Activated B cell treated with CpG ODN at 0.5 μM for 24 hours (primary cell): Measurements from ENCODE around the gene NOL9. TPM values are rescaled to one million over a fixed set of nuclear protein-coding genes. Genes with fewer than 3 reads are reported as not detected.

Source experiments
- ATAC-seq: fragments of 200-7000 bp; cut with Tn5 transposase; one replicate; pipeline ENCODE4 v1.10.0; 2021; ENCODE audit warnings: low read depth, mild to moderate bottlenecking, moderate library complexity
- CTCF ChIA-PET: fragments of 350-600 bp; sonication (Branson Sonifier 250); formaldehyde crosslinking; loops from one replicate; lab custom pipeline; 2021; ENCODE audit warnings: antibody characterized with exemption; lab: Charles Lee
- POLR2A ChIA-PET: fragments of 350-600 bp; sonication (Branson Sonifier 250); formaldehyde crosslinking; loops from one replicate; lab custom pipeline; 2021; ENCODE audit warnings: antibody characterized with exemption; lab: Charles Lee
- DNase-seq: peaks from one replicate; pipeline ENCODE4 v3.0.0; 2022
- H3K27ac Mint-ChIP-seq: one replicate; pipeline ENCODE4 v1.8.0; 2020; ENCODE audit warnings: mixed read lengths
- H3K27me3 Mint-ChIP-seq: one replicate; pipeline ENCODE4 v1.8.0; 2021; ENCODE audit warnings: mixed read lengths
- H3K36me3 Mint-ChIP-seq: one replicate; pipeline ENCODE4 v1.8.0; 2021; ENCODE audit warnings: low read depth, mixed read lengths
- H3K4me1 Mint-ChIP-seq: one replicate; pipeline ENCODE4 v1.8.0; 2021; ENCODE audit warnings: mixed read lengths
- H3K4me3 Mint-ChIP-seq: one replicate; pipeline ENCODE4 v1.8.0; 2020; ENCODE audit warnings: mild to moderate bottlenecking, mixed read lengths
- H3K9me3 Mint-ChIP-seq: one replicate; pipeline ENCODE4 v1.8.0; 2020; ENCODE audit warnings: mixed read lengths
- intact Hi-C: fragments of 100-400 bp; cut with micrococcal nuclease; formaldehyde crosslinking; loops from one replicate; pipeline ENCODE4 v1.15.1; 2024
- total RNA-seq: library from RNA; stranded (reverse); gene quantifications from 2 replicates; pipeline ENCODE4 v1.2.3, GENCODE V29; 2022
- TF ChIP-seq, protein P1 (sequence below): fragments of 200-600 bp; IDR thresholded peaks from one replicate; pipeline ENCODE4 v1.8.0; 2022; ENCODE audit warnings: antibody characterized with exemption, mild to moderate bottlenecking

Gene NOL9
- total RNA-seq, 1 donor from 2014 or later = 58.6 TPM

DNA sequence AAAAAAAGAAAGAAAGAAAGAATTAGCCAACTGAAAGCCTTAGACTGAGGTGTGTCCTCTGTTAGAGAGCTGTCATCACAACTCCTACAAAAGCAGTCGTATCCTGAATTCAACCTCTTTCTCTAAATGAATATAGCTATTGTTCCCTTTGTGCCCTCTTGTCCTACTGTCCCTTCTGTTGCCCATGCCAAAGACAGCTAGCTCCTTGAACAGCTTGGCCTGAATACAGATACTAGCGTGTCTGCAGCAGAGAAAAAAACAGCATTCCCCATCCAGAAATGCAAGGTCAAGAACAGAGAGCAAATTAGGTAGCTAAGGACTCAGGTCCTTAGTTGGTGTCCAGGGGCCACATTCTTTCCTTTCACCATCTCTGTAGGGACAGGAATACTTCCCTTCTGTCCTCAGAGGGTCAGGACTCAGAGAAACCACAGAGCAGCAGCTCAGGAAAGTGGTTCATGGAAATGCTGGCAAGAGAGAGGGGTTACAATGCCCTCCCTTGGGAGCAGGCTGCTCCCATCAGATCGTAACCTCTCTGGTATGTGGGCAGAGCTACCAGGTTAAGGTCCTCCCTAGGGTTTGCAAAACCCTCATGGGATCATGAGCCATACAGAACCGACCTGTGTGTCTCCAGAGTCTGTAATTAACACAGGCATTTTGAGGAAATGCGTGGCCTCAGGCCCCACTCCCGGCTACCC, 23.7 kb upstream of the NOL9 start:
- intact Hi-C loops = no loop called here
- H3K27ac Mint-ChIP-seq = no peak overlapping the region
- H3K4me3 Mint-ChIP-seq = no peak overlapping the region
- H3K27me3 Mint-ChIP-seq = no peaks in the 10 kb centered on the region
- peaks cover 35% of the 10 kb centered on the region for H3K4me1 Mint-ChIP-seq
- ATAC-seq (no peak), DNase-seq (no peak)
- peaks cover 8% of the 10 kb centered on the region for H3K36me3 Mint-ChIP-seq
- H3K9me3 Mint-ChIP-seq = no peaks in the 10 kb centered on the region
- ChIA-PET CTCF (no interaction called here), POLR2A (interaction anchor here (1.2 to 1.3 kb wide), 2 partner anchors 23 to 25 kb away, joined by 6 read pairs; partner anchors contain the start of genes KLHL21 and NOL9)
- TF ChIP-seq, protein P1, sequence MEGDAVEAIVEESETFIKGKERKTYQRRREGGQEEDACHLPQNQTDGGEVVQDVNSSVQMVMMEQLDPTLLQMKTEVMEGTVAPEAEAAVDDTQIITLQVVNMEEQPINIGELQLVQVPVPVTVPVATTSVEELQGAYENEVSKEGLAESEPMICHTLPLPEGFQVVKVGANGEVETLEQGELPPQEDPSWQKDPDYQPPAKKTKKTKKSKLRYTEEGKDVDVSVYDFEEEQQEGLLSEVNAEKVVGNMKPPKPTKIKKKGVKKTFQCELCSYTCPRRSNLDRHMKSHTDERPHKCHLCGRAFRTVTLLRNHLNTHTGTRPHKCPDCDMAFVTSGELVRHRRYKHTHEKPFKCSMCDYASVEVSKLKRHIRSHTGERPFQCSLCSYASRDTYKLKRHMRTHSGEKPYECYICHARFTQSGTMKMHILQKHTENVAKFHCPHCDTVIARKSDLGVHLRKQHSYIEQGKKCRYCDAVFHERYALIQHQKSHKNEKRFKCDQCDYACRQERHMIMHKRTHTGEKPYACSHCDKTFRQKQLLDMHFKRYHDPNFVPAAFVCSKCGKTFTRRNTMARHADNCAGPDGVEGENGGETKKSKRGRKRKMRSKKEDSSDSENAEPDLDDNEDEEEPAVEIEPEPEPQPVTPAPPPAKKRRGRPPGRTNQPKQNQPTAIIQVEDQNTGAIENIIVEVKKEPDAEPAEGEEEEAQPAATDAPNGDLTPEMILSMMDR = no peak

DNA sequence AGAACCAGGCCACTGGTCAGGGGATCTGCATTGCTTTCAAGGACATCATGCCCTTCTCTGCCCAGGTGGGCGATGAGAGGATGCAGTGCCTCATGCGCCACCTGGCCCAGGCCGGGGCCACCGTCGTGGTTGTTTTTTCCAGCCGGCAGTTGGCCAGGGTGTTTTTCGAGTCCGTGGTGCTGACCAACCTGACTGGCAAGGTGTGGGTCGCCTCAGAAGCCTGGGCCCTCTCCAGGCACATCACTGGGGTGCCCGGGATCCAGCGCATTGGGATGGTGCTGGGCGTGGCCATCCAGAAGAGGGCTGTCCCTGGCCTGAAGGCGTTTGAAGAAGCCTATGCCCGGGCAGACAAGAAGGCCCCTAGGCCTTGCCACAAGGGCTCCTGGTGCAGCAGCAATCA, 20.5 kb upstream of the NOL9 start:
- TF ChIP-seq, protein P1 = no peak
- no peaks in the 10 kb centered on the region for H3K27me3 Mint-ChIP-seq
- no peak overlapping the region for H3K27ac Mint-ChIP-seq
- ChIA-PET CTCF (no interaction called here), POLR2A (no interaction called here)
- H3K4me1 Mint-ChIP-seq = peaks cover 9% of the 10 kb centered on the region
- DNase-seq (no peak), ATAC-seq (no peak)
- H3K4me3 Mint-ChIP-seq = no peak overlapping the region
- H3K36me3 Mint-ChIP-seq = no peaks in the 10 kb centered on the region
- H3K9me3 Mint-ChIP-seq = no peaks in the 10 kb centered on the region
- intact Hi-C loops = no loop called here

DNA sequence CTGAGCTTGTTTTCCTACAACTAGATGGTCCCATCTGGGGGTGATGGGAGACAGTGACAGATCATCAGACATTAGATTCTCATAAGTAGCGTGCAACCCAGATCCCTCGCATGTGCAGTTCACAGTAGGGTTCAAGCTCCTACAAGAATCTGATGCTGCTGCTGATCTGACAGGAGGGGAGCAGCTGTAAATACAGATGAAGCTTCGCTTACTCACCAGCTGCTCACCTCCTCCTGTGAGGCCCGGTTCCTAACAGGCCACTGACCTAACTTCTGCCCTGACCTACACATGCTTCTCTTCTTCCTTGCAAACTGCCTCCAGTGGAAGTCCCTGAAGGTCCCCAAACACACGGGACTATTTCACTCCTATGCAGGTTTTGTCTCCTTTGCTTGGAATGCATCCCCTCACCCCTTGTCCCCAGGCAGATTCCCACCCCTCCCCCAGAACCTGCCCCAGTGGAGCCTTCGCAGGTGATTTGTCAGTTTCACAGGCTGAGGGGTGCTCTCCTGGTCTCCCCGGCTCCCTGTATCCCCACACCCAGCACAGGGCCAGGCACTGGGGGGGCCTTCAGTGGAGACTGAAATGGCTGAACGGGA, 19.8 kb upstream of the NOL9 start:
- Mint-ChIP-seq H3K4me3 (no peak overlapping the region), H3K4me1 (peaks cover 2% of the 10 kb centered on the region), H3K9me3 (no peaks in the 10 kb centered on the region), H3K27ac (no peak overlapping the region), H3K36me3 (no peaks in the 10 kb centered on the region), H3K27me3 (peaks cover 4% of the 10 kb centered on the region)
- intact Hi-C loops = no loop called here
- ATAC-seq = no peak
- DNase-seq = no peak
- TF ChIP-seq, protein P1 = no peak
- POLR2A ChIA-PET = no interaction called here
- CTCF ChIA-PET = no interaction called here

DNA sequence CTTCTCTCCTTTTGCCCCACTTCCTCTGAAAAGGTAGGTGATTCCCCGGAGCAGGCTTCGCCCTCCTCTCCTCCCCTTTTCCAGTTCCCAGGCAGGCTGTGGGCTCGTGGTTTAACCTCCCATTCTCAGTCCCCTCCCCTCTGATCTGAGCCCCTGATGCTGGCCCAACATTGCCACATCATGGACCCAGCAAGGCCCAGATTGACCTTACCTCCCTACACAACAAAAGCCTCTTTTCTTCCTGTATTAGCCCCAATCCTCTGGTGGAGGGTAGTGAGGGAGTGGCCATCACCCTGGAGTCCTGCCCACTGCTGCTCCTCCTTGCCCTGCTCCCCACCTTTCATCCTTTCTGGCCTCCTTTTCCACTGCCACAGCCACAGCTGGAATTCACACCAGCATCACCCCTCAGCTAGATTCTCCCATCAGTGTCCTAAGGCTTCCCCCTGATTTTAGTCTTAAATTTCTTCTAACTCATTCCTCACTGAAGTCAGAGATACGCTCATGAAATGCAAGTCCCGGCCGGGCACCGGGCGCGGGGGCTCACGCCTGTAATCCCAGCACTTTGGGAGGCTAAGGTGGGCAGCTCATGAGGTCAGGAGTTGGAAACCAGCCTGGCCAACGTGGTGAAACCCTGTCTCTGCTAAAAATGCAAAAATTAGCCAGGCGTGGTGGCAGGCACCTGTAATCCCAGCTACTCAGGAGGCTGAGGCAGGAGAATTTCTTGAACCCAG, 18.5 kb upstream of the NOL9 start:
- DNase-seq (no peak), ATAC-seq (no peak)
- Mint-ChIP-seq H3K9me3 (no peaks in the 10 kb centered on the region), H3K4me1 (no peaks in the 10 kb centered on the region), H3K27ac (no peak overlapping the region), H3K27me3 (peaks cover 9% of the 10 kb centered on the region), H3K4me3 (no peak overlapping the region), H3K36me3 (no peaks in the 10 kb centered on the region)
- POLR2A ChIA-PET = no interaction called here
- TF ChIP-seq, protein P1 = no peak
- CTCF ChIA-PET = no interaction called here
- intact Hi-C loops = no loop called here

DNA sequence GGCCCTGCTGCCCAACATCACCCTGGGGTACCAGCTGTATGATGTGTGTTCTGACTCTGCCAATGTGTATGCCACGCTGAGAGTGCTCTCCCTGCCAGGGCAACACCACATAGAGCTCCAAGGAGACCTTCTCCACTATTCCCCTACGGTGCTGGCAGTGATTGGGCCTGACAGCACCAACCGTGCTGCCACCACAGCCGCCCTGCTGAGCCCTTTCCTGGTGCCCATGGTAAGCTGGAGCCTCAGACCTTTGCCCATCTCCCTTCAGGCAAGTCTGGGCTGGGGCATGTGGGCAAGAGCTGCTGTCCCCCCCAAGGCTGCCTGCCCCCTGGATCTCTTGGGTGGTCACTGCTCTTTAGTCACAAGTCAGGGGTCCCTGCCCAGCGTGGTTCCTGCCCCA, 16.7 kb upstream of the NOL9 start:
- Mint-ChIP-seq H3K27me3 (peaks cover 9% of the 10 kb centered on the region), H3K9me3 (no peaks in the 10 kb centered on the region), H3K4me3 (no peak overlapping the region), H3K4me1 (no peaks in the 10 kb centered on the region), H3K36me3 (no peaks in the 10 kb centered on the region), H3K27ac (no peak overlapping the region)
- intact Hi-C loops = no loop called here
- CTCF ChIA-PET = no interaction called here
- POLR2A ChIA-PET = interaction anchor here (0.6 kb wide), 1 partner anchor 75 kb away, joined by 3 read pairs; no protein-coding TSS in a partner anchor
- no peak for ATAC-seq
- TF ChIP-seq, protein P1 = no peak
- DNase-seq = no peak
